Astrocyte (in vitro differentiated cells and primary cell): ENCODE results near the gene OSBPL6. TPM values are rescaled to one million over a fixed set of nuclear protein-coding genes. Genes with fewer than 3 reads are reported as not detected.

ENCODE experiments used
- DNase-seq: peaks from one replicate; pipeline ENCODE4 v3.0.0-alpha.2; 2010; ENCODE audit warnings: low read depth
- FAIRE-seq: peaks from 2 replicates; lab custom pipeline; 2011; peaks lifted over from hg19 to GRCh38; lab: Jason Lieb, UNC
- H2AFZ ChIP-seq: 2 replicates; pipeline ENCODE4 v1.6.0; 2012; ENCODE audit warnings: low read depth, low read length, inconsistent platforms
- H3K27ac ChIP-seq: 2 replicates; pipeline ENCODE4 v1.5.1; 2011; ENCODE audit warnings: low read depth, low read length, inconsistent platforms
- H3K27me3 ChIP-seq: 2 replicates; pipeline ENCODE4 v1.6.0; 2011; ENCODE audit warnings: low read length, inconsistent platforms; ENCODE audit not compliant: insufficient read depth
- H3K36me3 ChIP-seq: 2 replicates; pipeline ENCODE4 v1.5.1; 2011; ENCODE audit warnings: low read length, inconsistent platforms; ENCODE audit not compliant: insufficient read depth
- H3K4me1 ChIP-seq: 2 replicates; pipeline ENCODE4 v1.5.1; 2011; ENCODE audit warnings: low read length, inconsistent platforms; ENCODE audit not compliant: insufficient read depth
- H3K4me2 ChIP-seq: 2 replicates; pipeline ENCODE4 v1.6.0; 2012; ENCODE audit warnings: low read length, inconsistent platforms
- H3K4me3 ChIP-seq: 2 replicates; pipeline ENCODE4 v1.5.1; 2011; ENCODE audit warnings: low read depth, mild to moderate bottlenecking, low read length, inconsistent platforms; ENCODE audit not compliant: insufficient read depth
- H3K79me2 ChIP-seq: 2 replicates; pipeline ENCODE4 v1.6.0; 2012; ENCODE audit warnings: mild to moderate bottlenecking, low read length, inconsistent platforms; ENCODE audit not compliant: insufficient read depth
- H3K9ac ChIP-seq: 2 replicates; pipeline ENCODE4 v1.6.0; 2012; ENCODE audit warnings: mild to moderate bottlenecking, low read length, inconsistent platforms
- H3K9me3 ChIP-seq: 2 replicates; pipeline ENCODE4 v1.5.1; 2012; ENCODE audit warnings: low read depth, mild to moderate bottlenecking, low read length, inconsistent platforms; ENCODE audit not compliant: insufficient read depth
- H4K20me1 ChIP-seq: 2 replicates; pipeline ENCODE4 v1.6.0; 2012; ENCODE audit warnings: low read length, inconsistent platforms; ENCODE audit not compliant: insufficient read depth
- H3K27ac Mint-ChIP-seq: one replicate; pipeline ENCODE4 v1.8.0; 2021; ENCODE audit warnings: mild to moderate bottlenecking, mixed read lengths; ENCODE audit not compliant: unreplicated experiment
- H3K27me3 Mint-ChIP-seq: one replicate; pipeline ENCODE4 v1.8.0; 2021; ENCODE audit warnings: low read depth, mixed read lengths; ENCODE audit not compliant: unreplicated experiment
- H3K36me3 Mint-ChIP-seq: one replicate; pipeline ENCODE4 v1.8.0; 2021; ENCODE audit warnings: low read depth, mixed read lengths; ENCODE audit not compliant: unreplicated experiment
- H3K4me1 Mint-ChIP-seq: one replicate; pipeline ENCODE4 v1.8.0; 2021; ENCODE audit warnings: low read depth, mixed read lengths; ENCODE audit not compliant: unreplicated experiment
- H3K4me3 Mint-ChIP-seq: one replicate; pipeline ENCODE4 v1.8.0; 2021; ENCODE audit warnings: mild to moderate bottlenecking, moderate library complexity, mixed read lengths; ENCODE audit not compliant: unreplicated experiment
- H3K9me3 Mint-ChIP-seq: one replicate; pipeline ENCODE4 v1.8.0; 2021; ENCODE audit warnings: mild to moderate bottlenecking, mixed read lengths; ENCODE audit not compliant: unreplicated experiment
- EZH2 ChIP-seq: IDR thresholded peaks from 2 replicates; pipeline ENCODE4 v1.6.1; 2012; ENCODE audit warnings: mild to moderate bottlenecking, low read length, inconsistent platforms; ENCODE audit not compliant: insufficient read depth
- total RNA-seq: library from RNA; stranded (reverse); gene quantifications from 2 replicates; pipeline ENCODE4 v1.2.1, GENCODE V29; 2021
- TF ChIP-seq, protein P1 (sequence below): IDR thresholded peaks from 2 replicates; pipeline ENCODE4 v1.5.1; 2011; ENCODE audit warnings: low read depth, mild to moderate bottlenecking, inconsistent platforms, low read length, moderate library complexity; ENCODE audit not compliant: insufficient read depth

The OSBPL6 gene
- total RNA-seq, 1 donor from 2014 or later: 13.4 TPM

GRCh38 chr2:178257127-178257526, 62.8 kb downstream of the OSBPL6 start:
- H3K27ac Mint-ChIP-seq: no peak overlapping the region
- H3K36me3 Mint-ChIP-seq: no peaks in the 10 kb centered on the region
- Histone ChIP-seq H3K4me2 (no peak overlapping the region), H3K79me2 (peaks cover 5% of the 10 kb centered on the region), H3K27me3 (no peaks in the 10 kb centered on the region), H3K27ac (no peak overlapping the region), H2AFZ (no peak overlapping the region), H3K4me3 (no peak overlapping the region), H3K9ac (no peak overlapping the region), H3K9me3 (no peaks in the 10 kb centered on the region), H3K36me3 (no peaks in the 10 kb centered on the region), H4K20me1 (no peaks in the 10 kb centered on the region), H3K4me1 (peaks cover 6% of the 10 kb centered on the region)
- peaks cover 17% of the 10 kb centered on the region for H3K4me1 Mint-ChIP-seq
- no peak overlapping the region for H3K4me3 Mint-ChIP-seq
- no peak for FAIRE-seq
- no peak for DNase-seq
- H3K27me3 Mint-ChIP-seq: no peaks in the 10 kb centered on the region
- TF ChIP-seq, protein P1, sequence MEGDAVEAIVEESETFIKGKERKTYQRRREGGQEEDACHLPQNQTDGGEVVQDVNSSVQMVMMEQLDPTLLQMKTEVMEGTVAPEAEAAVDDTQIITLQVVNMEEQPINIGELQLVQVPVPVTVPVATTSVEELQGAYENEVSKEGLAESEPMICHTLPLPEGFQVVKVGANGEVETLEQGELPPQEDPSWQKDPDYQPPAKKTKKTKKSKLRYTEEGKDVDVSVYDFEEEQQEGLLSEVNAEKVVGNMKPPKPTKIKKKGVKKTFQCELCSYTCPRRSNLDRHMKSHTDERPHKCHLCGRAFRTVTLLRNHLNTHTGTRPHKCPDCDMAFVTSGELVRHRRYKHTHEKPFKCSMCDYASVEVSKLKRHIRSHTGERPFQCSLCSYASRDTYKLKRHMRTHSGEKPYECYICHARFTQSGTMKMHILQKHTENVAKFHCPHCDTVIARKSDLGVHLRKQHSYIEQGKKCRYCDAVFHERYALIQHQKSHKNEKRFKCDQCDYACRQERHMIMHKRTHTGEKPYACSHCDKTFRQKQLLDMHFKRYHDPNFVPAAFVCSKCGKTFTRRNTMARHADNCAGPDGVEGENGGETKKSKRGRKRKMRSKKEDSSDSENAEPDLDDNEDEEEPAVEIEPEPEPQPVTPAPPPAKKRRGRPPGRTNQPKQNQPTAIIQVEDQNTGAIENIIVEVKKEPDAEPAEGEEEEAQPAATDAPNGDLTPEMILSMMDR: no peak
- no peak for TF ChIP-seq EZH2
- no peaks in the 10 kb centered on the region for H3K9me3 Mint-ChIP-seq

GRCh38 chr2:178258916-178259315, 64.6 kb downstream of the OSBPL6 start:
- no peak overlapping the region for H3K9ac ChIP-seq

More at GRCh38 chr2:178258916-178259315, 64.6 kb downstream of the OSBPL6 start:
- Histone ChIP-seq H2AFZ (peak overlapping the region; percentile 48), H3K9me3 (no peaks in the 10 kb centered on the region), H3K27me3 (no peaks in the 10 kb centered on the region), H3K4me1 (peaks cover 6% of the 10 kb centered on the region), H4K20me1 (no peaks in the 10 kb centered on the region), H3K4me3 (no peak overlapping the region), H3K36me3 (no peaks in the 10 kb centered on the region), H3K79me2 (peaks cover 5% of the 10 kb centered on the region), H3K4me2 (no peak overlapping the region), H3K27ac (no peak overlapping the region)
- FAIRE-seq (no peak), DNase-seq (peak; percentile 17)
- TF ChIP-seq, protein P1: no peak
- TF ChIP-seq EZH2: no peak
- Mint-ChIP-seq H3K36me3 (no peaks in the 10 kb centered on the region), H3K9me3 (no peaks in the 10 kb centered on the region), H3K27ac (no peak overlapping the region), H3K4me3 (no peak overlapping the region), H3K27me3 (no peaks in the 10 kb centered on the region), H3K4me1 (peaks cover 17% of the 10 kb centered on the region)
